ENCODE measurements around the gene RNF20.

GRCh38 chr9:101524371-101524770, 9.3 kb upstream of the RNF20 start:
- TF ChIP-seq CTCF (IDR thresholded peaks at IDR 0.05) (no peak), POLR2AphosphoS5 (IDR thresholded peaks at IDR 0.05; ENCODE audit: insufficient read depth in 1 of 2, low read depth in 1 of 2) (no peak), POLR2A (IDR thresholded peaks at IDR 0.05) (no peak)
